Natural killer cell (primary cell): ENCODE results near the gene ZNF878. TPM values are rescaled to one million over a fixed set of nuclear protein-coding genes. Genes with fewer than 3 reads are reported as not detected.

Experiments
- ATAC-seq, 3 donors: fragments of 150-1000 bp in 2 of 3; fragments of 200-7000 bp in 1 of 3; cut with Tn5 transposase; 1 replicate in 1 of 3; 2 replicates in 2 of 3; pipeline ENCODE4 v1.10.0; 2021; ENCODE audit warnings: mild to moderate bottlenecking in 2 of 3, moderate library complexity in 2 of 3
- DNase-seq, 2 donors: peaks; one replicate each; pipeline versions ENCODE4 v3.0.0 to v3.0.0-alpha.2; 2013 to 2021; ENCODE audit warnings: mixed read lengths in 1 of 2
- H3K27ac ChIP-seq: one replicate; pipeline ENCODE4 v1.5.1; 2013; ENCODE audit warnings: mild to moderate bottlenecking, low read length
- H3K27me3 ChIP-seq: one replicate; pipeline ENCODE4 v1.6.1; 2013; ENCODE audit warnings: low read length; ENCODE audit not compliant: control insufficient read depth, insufficient read depth
- H3K36me3 ChIP-seq: one replicate; pipeline ENCODE4 v1.6.1; 2013; ENCODE audit warnings: low read length; ENCODE audit not compliant: control insufficient read depth, insufficient read depth
- H3K4me1 ChIP-seq: one replicate; pipeline ENCODE4 v1.6.1; 2013; ENCODE audit warnings: low read length; ENCODE audit not compliant: control insufficient read depth, insufficient read depth
- H3K4me3 ChIP-seq: one replicate; pipeline ENCODE4 v1.5.1; 2013; ENCODE audit warnings: low read length
- H3K9me3 ChIP-seq: one replicate; pipeline ENCODE4 v1.6.1; 2013; ENCODE audit warnings: low read length; ENCODE audit not compliant: control insufficient read depth, insufficient read depth
- H3K27ac Mint-ChIP-seq, 2 donors: one replicate each; pipeline ENCODE4 v1.8.0; 2022; ENCODE audit warnings: mild to moderate bottlenecking in 2 of 2, mixed read lengths in 2 of 2, moderate library complexity in 1 of 2
- H3K27me3 Mint-ChIP-seq, 2 donors: one replicate each; pipeline ENCODE4 v1.8.0; 2022; ENCODE audit warnings: low read depth in 2 of 2, mixed read lengths in 2 of 2
- H3K36me3 Mint-ChIP-seq: one replicate; pipeline ENCODE4 v1.8.0; 2022; ENCODE audit warnings: mixed read lengths
- H3K4me1 Mint-ChIP-seq, 2 donors: one replicate each; pipeline ENCODE4 v1.8.0; 2022; ENCODE audit warnings: mixed read lengths in 2 of 2
- H3K4me3 Mint-ChIP-seq: one replicate; pipeline ENCODE4 v1.8.0; 2022; ENCODE audit warnings: mild to moderate bottlenecking, moderate library complexity, mixed read lengths
- H3K9me3 Mint-ChIP-seq, 2 donors: one replicate each; pipeline ENCODE4 v1.8.0; 2022; ENCODE audit warnings: mixed read lengths in 2 of 2
- CTCF ChIP-seq: fragments of 200-600 bp; IDR thresholded peaks from one replicate; pipeline ENCODE4 v1.8.0; 2022; ENCODE audit warnings: antibody characterized with exemption
- WGBS: methylation state at CpG from one replicate; pipeline ENCODE4 v1.1.7; 2013; ENCODE audit warnings: missing lambda C conversion rate; ENCODE audit not compliant: insufficient coverage; 5-methylcytosine and 5-hydroxymethylcytosine counted together
- intact Hi-C: fragments of 100-400 bp; cut with micrococcal nuclease; formaldehyde crosslinking; loops from one replicate; pipeline ENCODE4 v1.14.2; 2022
- total RNA-seq, 4 donors: library from RNA; stranded (reverse); fragments of 120-200 nt in 1 of 4; gene quantifications; one replicate each; pipeline versions ENCODE4 v1.2.3 to v1.2.4, GENCODE V29; 2013 to 2022

The ZNF878 gene
- total RNA-seq, 3 donors from 2014 or later (not counting 1 experiment from before 2014, with no cell fraction given): 0.20 to 0.54 TPM; not detected in 1

DNA sequence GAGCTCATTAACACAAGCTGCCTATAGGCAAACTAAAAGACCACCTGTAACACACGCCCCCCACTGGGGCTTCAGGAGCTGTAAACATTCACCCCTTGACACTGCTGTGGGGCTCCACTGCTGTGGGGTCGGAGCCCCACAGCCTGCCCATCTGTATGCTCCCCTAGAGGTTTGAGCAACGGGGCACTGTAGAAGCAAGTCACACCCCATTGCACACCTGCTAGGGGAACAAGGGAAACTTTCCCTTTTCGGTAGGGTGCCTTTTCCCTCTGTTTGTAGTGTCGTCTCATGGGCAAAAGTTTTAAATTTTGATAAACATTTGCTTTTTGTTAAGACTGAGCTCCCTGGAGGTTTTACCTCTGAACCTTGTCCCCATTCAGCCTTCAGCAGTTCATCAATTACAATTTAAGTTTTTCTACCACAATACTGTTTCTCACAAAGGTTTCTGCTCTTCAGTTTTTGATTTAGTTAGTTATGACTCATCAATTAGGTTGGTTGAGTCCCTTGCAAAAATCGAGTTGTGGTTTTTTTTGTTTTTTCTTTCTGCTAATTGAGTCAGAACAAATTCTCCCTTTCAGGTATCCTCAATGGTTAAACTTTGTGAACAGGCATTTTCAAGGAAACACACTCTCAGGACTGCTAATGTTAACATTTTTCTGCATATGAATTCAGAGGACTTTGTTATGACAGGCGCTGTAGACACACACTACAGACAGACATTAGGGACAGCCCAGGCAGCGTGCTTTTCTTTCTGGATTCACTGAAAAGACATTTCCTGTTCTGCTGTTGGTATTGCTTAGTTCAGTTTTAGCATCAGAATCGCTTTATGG, 52.4 kb downstream of the ZNF878 start:
- no peak for TF ChIP-seq CTCF
- no peaks in the 10 kb centered on the region for H3K9me3 ChIP-seq
- DNase-seq: no peak
- no peaks in the 10 kb centered on the region for H3K27me3 ChIP-seq
- H3K36me3 ChIP-seq: peaks cover 8% of the 10 kb centered on the region
- Mint-ChIP-seq H3K4me3 (no peak overlapping the region), H3K36me3 (no peaks in the 10 kb centered on the region), H3K9me3 (no peaks in the 10 kb centered on the region), H3K27me3 (no peaks in the 10 kb centered on the region), H3K4me1 (peaks cover 17 to 24% of the 10 kb centered on the region in 2 donors), H3K27ac (peak overlapping the region; percentile 24 to 58)
- H3K4me1 ChIP-seq: peaks cover 5% of the 10 kb centered on the region
- intact Hi-C loops: no loop called here
- WGBS: 55% methylated on average over 9 of the region's 9 CpGs
- H3K27ac ChIP-seq: no peak overlapping the region
- ATAC-seq: no peak
- H3K4me3 ChIP-seq: no peak overlapping the region

- H3K4me1 Mint-ChIP-seq: peaks cover 27 to 37% of the 10 kb centered on the region in 2 donors
- Histone ChIP-seq H3K27me3 (no peaks in the 10 kb centered on the region), H3K4me1 (peaks cover 8% of the 10 kb centered on the region), H3K9me3 (no peaks in the 10 kb centered on the region), H3K27ac (no peak overlapping the region), H3K4me3 (no peak overlapping the region), H3K36me3 (no peaks in the 10 kb centered on the region)
- no peak overlapping the region for H3K27ac Mint-ChIP-seq
- TF ChIP-seq CTCF: no peak
- H3K9me3 Mint-ChIP-seq: no peaks in the 10 kb centered on the region
- no peaks in the 10 kb centered on the region for H3K27me3 Mint-ChIP-seq
- intact Hi-C loops: no loop called here
- DNase-seq (no peak), ATAC-seq (no peak)
- 87% methylated on average over 1 of the region's 1 CpG for WGBS
- H3K4me3 Mint-ChIP-seq: no peak overlapping the region
- H3K36me3 Mint-ChIP-seq: no peaks in the 10 kb centered on the region
These were observed 57.6 kb downstream of the ZNF878 start for GRCh38 chr19:11995174-11995573.

Other genes starting within 250 kb of the ZNF878 start
- 10 to 100 TPM; 21.8 to 37.4 (median 26.6) TPM for gene ZNF440, start 238.7 kb downstream of the ZNF878 start, total RNA-seq
- 10 to 100 TPM in 2 of 3 donors, 1 to 10 TPM in 1; 9.6 to 18.4 (median 15.4) TPM for gene ZNF439, start 204.2 kb downstream of the ZNF878 start, total RNA-seq
- gene ZNF69, start 165.2 kb downstream of the ZNF878 start, total RNA-seq: 1 to 10 TPM; 4.1 to 6.5 (median 4.8) TPM
- 10 to 100 TPM; 25.1 to 30.1 (median 26.4) TPM for gene ZNF700, start 127.9 kb downstream of the ZNF878 start, total RNA-seq
- gene ZNF763, start 87.9 kb downstream of the ZNF878 start, total RNA-seq: 1 to 10 TPM; 4.8 to 7.7 (median 5.8) TPM
- gene ZNF433, start 17.3 kb downstream of the ZNF878 start, total RNA-seq: 1 to 10 TPM; 3.4 to 9.0 (median 3.9) TPM
- 10 to 100 TPM; 12.1 to 36.2 (median 27.4) TPM for gene ZNF844, start 11.8 kb upstream of the ZNF878 start, total RNA-seq
- gene ZNF20, start 87.4 kb upstream of the ZNF878 start, total RNA-seq: 1 to 10 TPM; 4.2 to 9.0 (median 4.6) TPM
- gene ZNF625, start 103.8 kb upstream of the ZNF878 start, total RNA-seq: 1 to 10 TPM; 3.1 to 7.9 (median 4.4) TPM
- gene ZNF136, start 110.1 kb upstream of the ZNF878 start, total RNA-seq: 10 to 100 TPM; 31.5 to 47.7 (median 39.8) TPM
- 10 to 100 TPM; 27.3 to 43.1 (median 40.0) TPM for gene ZNF44, start 241.9 kb upstream of the ZNF878 start, total RNA-seq